Fibroblast of villous mesenchyme (primary cell): Measurements from ENCODE around the gene LGALS9. TPM values are rescaled to one million over a fixed set of nuclear protein-coding genes. Genes with fewer than 3 reads are reported as not detected.
A peak's percentile ranks its signal among the peaks of the same experiment; 100 is the strongest.

Experiments used
- DNase-seq: peaks from one replicate; pipeline ENCODE4 v3.0.0-alpha.2; 2010; ENCODE audit warnings: low read depth
- H3K4me3 ChIP-seq: 2 replicates; pipeline ENCODE4 v1.5.1; 2011; ENCODE audit warnings: low read depth, mild to moderate bottlenecking, low read length
- total RNA-seq: library from RNA; depleted of rRNA; stranded (reverse); fragments of >200 nt; gene quantifications from 2 replicates; pipeline ENCODE4 v1.2.3, GENCODE V29; 2012
- TF ChIP-seq, protein P1 (sequence below): IDR thresholded peaks from 2 replicates; pipeline ENCODE4 v1.5.1; 2012; ENCODE audit warnings: low read depth, mild to moderate bottlenecking, low read length; ENCODE audit not compliant: insufficient read depth

The LGALS9 gene
- total RNA-seq, 1 donor, result 1.7 TPM

DNA sequence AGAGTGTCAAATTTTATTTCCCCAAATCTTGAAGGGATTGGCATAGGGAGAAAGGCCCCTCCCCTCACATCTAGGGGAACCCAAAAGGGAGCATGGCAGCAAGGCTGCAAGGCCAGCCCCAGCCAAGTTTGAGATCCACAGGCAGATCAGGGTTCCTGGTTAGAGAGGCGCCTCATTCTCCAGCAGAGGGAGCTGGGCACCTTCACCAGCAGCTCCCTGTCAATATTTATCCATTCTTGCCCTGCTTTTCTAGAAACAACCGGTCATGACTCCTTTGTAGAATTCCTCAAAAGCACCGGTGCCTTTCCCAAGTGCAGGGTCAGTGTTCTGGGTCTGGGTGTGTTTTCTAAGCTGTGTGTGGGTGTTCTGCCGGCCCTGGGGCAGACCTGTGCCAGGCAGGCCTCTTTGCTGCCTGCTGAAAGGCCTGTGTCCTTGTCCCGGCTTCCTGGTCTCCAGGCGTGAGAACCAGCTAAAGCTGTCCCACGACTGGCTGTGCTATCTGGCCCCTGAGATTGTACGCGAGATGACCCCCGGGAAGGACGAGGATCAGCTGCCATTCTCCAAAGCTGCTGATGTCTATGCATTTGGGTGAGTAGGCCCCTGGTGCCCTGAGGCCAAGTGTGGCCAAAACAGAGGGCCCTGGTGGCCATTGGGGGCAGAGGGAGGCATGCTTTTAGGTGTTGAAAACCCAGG is 21.2 kb upstream of the LGALS9 start:
- DNase-seq, result peak; percentile 50
- TF ChIP-seq, protein P1, sequence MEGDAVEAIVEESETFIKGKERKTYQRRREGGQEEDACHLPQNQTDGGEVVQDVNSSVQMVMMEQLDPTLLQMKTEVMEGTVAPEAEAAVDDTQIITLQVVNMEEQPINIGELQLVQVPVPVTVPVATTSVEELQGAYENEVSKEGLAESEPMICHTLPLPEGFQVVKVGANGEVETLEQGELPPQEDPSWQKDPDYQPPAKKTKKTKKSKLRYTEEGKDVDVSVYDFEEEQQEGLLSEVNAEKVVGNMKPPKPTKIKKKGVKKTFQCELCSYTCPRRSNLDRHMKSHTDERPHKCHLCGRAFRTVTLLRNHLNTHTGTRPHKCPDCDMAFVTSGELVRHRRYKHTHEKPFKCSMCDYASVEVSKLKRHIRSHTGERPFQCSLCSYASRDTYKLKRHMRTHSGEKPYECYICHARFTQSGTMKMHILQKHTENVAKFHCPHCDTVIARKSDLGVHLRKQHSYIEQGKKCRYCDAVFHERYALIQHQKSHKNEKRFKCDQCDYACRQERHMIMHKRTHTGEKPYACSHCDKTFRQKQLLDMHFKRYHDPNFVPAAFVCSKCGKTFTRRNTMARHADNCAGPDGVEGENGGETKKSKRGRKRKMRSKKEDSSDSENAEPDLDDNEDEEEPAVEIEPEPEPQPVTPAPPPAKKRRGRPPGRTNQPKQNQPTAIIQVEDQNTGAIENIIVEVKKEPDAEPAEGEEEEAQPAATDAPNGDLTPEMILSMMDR, result peak; percentile 67
- no peak overlapping the region for H3K4me3 ChIP-seq

DNA sequence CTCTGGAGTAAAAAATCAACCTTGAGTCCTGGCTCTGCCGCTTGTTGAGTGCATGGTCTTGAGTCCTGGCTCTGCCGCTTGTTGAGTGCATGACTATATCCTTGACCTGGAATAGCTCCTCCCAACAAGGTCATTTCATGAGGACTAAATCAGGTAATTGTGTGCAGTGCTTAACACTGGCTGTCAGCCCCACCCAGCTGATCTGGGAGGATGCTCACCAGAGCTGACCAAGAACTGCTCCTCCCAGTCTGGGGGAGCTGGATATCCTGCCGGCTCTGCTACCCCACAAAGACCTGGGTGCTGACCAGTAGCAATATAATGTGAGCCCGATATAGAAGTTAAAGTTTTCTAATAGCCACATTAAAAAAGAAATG is 20.7 kb upstream of the LGALS9 start:
- H3K4me3 ChIP-seq, result no peak overlapping the region
- TF ChIP-seq, protein P1, result no peak
- no peak for DNase-seq

DNA sequence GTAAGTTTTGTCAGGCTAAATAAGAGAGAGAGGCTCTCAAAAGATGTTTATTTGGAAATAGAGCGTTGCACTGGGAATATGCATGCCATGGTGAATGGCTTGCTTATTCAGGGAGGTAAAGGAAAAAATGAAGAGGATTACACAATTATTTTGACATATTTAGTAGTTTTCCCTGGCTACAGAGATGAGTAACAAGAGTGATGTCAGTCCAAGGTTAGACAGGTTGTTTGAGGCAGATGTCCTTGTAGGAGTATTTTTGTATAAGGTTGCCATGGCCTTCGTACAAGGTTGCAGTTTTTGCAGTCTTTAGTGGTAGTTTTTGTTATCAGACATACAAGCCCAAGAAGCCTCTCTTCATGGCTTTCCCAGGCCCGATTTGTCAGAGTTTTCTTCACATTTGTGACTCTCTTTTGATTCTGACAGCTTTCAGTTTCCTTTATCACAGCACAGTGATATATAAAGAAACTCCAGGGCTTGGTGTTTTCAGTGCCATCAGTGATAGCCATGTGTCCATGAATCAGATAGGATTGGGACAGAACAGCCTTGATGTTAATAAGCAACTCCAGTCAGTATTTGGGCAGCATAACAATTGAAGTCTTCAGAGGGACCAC is 18.7 kb upstream of the LGALS9 start:
- H3K4me3 ChIP-seq, result no peak overlapping the region
- TF ChIP-seq, protein P1, result no peak
- peak; percentile 66 for DNase-seq

DNA sequence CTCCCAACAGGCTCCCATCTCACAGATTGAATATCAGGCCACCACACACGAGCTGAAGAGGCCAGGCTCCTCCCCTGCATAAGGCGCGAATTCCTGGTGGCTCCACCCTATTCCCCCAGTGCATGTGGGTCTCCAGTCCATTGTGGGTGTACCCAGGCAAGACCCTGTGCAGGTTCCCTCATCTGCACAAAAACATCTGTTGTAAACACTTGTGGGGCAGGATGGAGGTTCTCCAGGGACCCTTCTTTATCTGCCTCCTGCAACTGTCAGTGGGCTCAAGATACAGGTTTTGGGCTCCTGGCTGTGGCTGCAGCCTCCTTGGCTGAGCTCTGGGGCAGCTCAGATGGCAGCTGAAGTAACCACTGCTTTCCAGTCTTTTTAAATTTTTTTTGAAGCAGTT is 17.6 kb upstream of the LGALS9 start:
- no peak overlapping the region for H3K4me3 ChIP-seq
- DNase-seq, result no peak

DNA sequence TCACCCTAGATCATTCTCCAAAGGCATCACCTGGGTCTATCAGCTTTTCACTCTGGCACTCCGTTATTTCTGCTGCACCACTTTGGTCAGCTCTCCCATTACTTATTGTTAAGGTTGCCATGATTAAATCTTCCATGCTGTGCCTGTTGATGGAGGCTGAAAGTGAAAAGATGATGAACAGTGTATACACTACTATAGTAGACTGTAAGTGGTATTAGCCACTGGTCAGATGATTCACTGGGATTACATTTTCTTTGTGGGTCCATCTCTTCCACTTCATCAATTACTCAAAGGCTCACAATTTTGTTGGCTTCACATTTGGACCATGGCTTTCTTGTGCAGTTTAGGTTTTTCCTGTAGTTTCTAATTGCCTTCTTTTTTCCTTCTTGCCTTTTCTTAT is 15.9 kb upstream of the LGALS9 start:
- TF ChIP-seq, protein P1, result no peak
- DNase-seq, result no peak
- no peak overlapping the region for H3K4me3 ChIP-seq

More for the DNA sequence above, 17.6 kb upstream of the LGALS9 start:
- TF ChIP-seq, protein P1, result no peak

DNA sequence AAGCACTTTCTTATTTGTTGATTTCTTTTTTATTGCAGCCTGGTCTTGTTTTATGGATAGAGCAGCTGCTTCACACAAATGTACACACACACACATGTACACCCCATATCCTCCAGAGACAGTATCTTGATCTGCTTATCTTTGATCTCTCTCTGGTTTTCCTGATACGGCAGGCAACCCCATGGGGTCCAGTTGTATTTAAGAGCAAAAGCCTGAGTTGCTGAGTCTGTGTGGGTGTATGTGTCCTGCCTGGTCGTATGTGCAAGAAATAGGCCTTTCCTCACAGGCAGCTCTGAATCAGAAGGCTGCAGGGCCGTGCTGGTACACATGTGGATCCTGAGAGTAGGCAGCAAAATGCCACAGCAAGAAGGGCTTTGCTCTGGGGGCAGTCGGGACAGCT is 14.6 kb upstream of the LGALS9 start:
- no peak overlapping the region for H3K4me3 ChIP-seq
- TF ChIP-seq, protein P1, result no peak
- DNase-seq, result no peak
